Prostate gland (tissue), 2 donors: ENCODE results near the gene ATP6V1G1. TPM values are rescaled to one million over a fixed set of nuclear protein-coding genes. Genes with fewer than 3 reads are reported as not detected.

Experiments
- DNase-seq: peaks from one replicate; pipeline ENCODE4 v3.0.0-alpha.2; 2019; ENCODE audit warnings: low spot score
- H3K27ac ChIP-seq, 2 donors: fragments of 200-600 bp; sonication (generic); 2 replicates each; pipeline ENCODE4 v1.5.1; 2017 to 2019
- H3K27me3 ChIP-seq: fragments of 200-600 bp; sonication (generic); replicated peaks from 2 replicates; pipeline ENCODE4 v1.5.1; 2019; ENCODE audit not compliant: insufficient read depth
- H3K36me3 ChIP-seq, 2 donors: fragments of 200-600 bp; sonication (generic); 1 replicate in 1 of 2; 2 replicates in 1 of 2; pipeline versions ENCODE4 v1.5.1 to v1.8.1; 2017 to 2019
- H3K4me1 ChIP-seq: fragments of 200-600 bp; sonication (generic); replicated peaks from 2 replicates; pipeline ENCODE4 v1.5.1; 2019
- H3K4me3 ChIP-seq, 2 donors: fragments of 200-600 bp; sonication (generic); 2 replicates each; pipeline ENCODE4 v1.5.1; 2017 to 2019
- H3K9me3 ChIP-seq: fragments of 200-600 bp; sonication (generic); 2 replicates; pipeline ENCODE4 v1.5.1; 2017
- CTCF ChIP-seq, 4 experiments: fragments of 200-600 bp in 2 of 4; fragments of 450-650 bp in 2 of 4; sonication (generic) in 2 of 4; IDR thresholded peaks; 1 replicate in 3 of 4; 2 replicates in 1 of 4; pipeline ENCODE4 v1.5.1; 2016 to 2019; ENCODE audit warnings: antibody characterized with exemption in 4 of 4, mild to moderate bottlenecking in 2 of 4, moderate library complexity in 2 of 4
- POLR2A ChIP-seq: fragments of 450-650 bp; IDR thresholded peaks from one replicate; pipeline ENCODE4 v1.6.1; 2016; ENCODE audit warnings: antibody characterized with exemption, mild to moderate bottlenecking
- POLR2AphosphoS5 ChIP-seq: sonication (generic); formaldehyde crosslinking; IDR thresholded peaks from one replicate; pipeline ENCODE4 v1.6.1; 2017; ENCODE audit warnings: antibody characterized with exemption
- WGBS: methylation state at CpG from one replicate; pipeline ENCODE4 v1.1.5; 2018; 5-methylcytosine and 5-hydroxymethylcytosine counted together
- intact Hi-C: fragments of 100-400 bp; cut with DNase I; formaldehyde crosslinking; loops from one replicate; pipeline ENCODE4 v1.14.2; 2022
- total RNA-seq, 2 donors: library from RNA; depleted of rRNA; stranded (reverse); fragments of >200 nt; gene quantifications; one replicate each; pipeline ENCODE4 v1.1.0, GENCODE V29; 2016

The ATP6V1G1 gene
- total RNA-seq, 2 donors from 2014 or later: 262 to 348 TPM

GRCh38 chr9:114546851-114547250 lies 40.7 kb upstream of the ATP6V1G1 start:
- TF ChIP-seq POLR2A (no peak), POLR2AphosphoS5 (no peak)
- no peak overlapping the region for H3K27ac ChIP-seq

GRCh38 chr9:114549697-114550330 lies 37.8 kb upstream of the ATP6V1G1 start:
- 74% methylated on average over 9 of the region's 9 CpGs for WGBS
- DNase-seq: no peak
- H3K27ac ChIP-seq: no peak overlapping the region
- H3K4me1 ChIP-seq: no peaks in the 10 kb centered on the region
- no peak for TF ChIP-seq POLR2A
- TF ChIP-seq POLR2AphosphoS5: no peak
- no peak for TF ChIP-seq CTCF (IDR thresholded peaks at IDR 0.05)
- no peaks in the 10 kb centered on the region for H3K36me3 ChIP-seq
- intact Hi-C loops: no loop called here
- no peaks in the 10 kb centered on the region for H3K27me3 ChIP-seq
- H3K9me3 ChIP-seq: no peaks in the 10 kb centered on the region
- no peak overlapping the region for H3K4me3 ChIP-seq

More at GRCh38 chr9:114546851-114547250, 40.7 kb upstream of the ATP6V1G1 start:
- Histone ChIP-seq H3K4me1 (no peaks in the 10 kb centered on the region), H3K36me3 (no peaks in the 10 kb centered on the region), H3K27me3 (no peaks in the 10 kb centered on the region), H3K4me3 (no peak overlapping the region), H3K9me3 (no peaks in the 10 kb centered on the region)
- DNase-seq: no peak
- intact Hi-C loops: no loop called here

- no peak for DNase-seq
- 61% methylated on average over 6 of the region's 6 CpGs for WGBS
- no peaks in the 10 kb centered on the region for H3K4me1 ChIP-seq
- no peak overlapping the region for H3K4me3 ChIP-seq
- TF ChIP-seq POLR2AphosphoS5: peak; percentile 19
- TF ChIP-seq POLR2A: no peak
- no peak for TF ChIP-seq CTCF (IDR thresholded peaks at IDR 0.05)
- H3K9me3 ChIP-seq: no peaks in the 10 kb centered on the region
- no peak overlapping the region for H3K27ac ChIP-seq
- H3K36me3 ChIP-seq: no peaks in the 10 kb centered on the region
- no peaks in the 10 kb centered on the region for H3K27me3 ChIP-seq
- intact Hi-C loops: no loop called here
These were observed 35.6 kb upstream of the ATP6V1G1 start for GRCh38 chr9:114551750-114552685.

GRCh38 chr9:114552706-114553105 lies 34.9 kb upstream of the ATP6V1G1 start:
- no peak for DNase-seq
- no peaks in the 10 kb centered on the region for H3K9me3 ChIP-seq
- no peaks in the 10 kb centered on the region for H3K36me3 ChIP-seq
- 91% methylated on average over 5 of the region's 5 CpGs for WGBS
- H3K4me1 ChIP-seq: no peaks in the 10 kb centered on the region
- no peak overlapping the region for H3K4me3 ChIP-seq
- no peak overlapping the region for H3K27ac ChIP-seq
- no peaks in the 10 kb centered on the region for H3K27me3 ChIP-seq
- TF ChIP-seq CTCF (IDR thresholded peaks at IDR 0.05): no peak
- TF ChIP-seq POLR2A: no peak
- no peak for TF ChIP-seq POLR2AphosphoS5
- intact Hi-C loops: no loop called here

- Histone ChIP-seq H3K9me3 (no peaks in the 10 kb centered on the region), H3K4me3 (no peak overlapping the region), H3K27ac (no peak overlapping the region), H3K4me1 (no peaks in the 10 kb centered on the region), H3K36me3 (no peaks in the 10 kb centered on the region), H3K27me3 (no peaks in the 10 kb centered on the region)
- TF ChIP-seq CTCF (IDR thresholded peaks at IDR 0.05) (no peak), POLR2A (no peak), POLR2AphosphoS5 (no peak)
- intact Hi-C loops: no loop called here
- WGBS: 98% methylated on average over 3 of the region's 3 CpGs
- DNase-seq: no peak
These were observed 34.4 kb upstream of the ATP6V1G1 start for GRCh38 chr9:114553202-114553601.
